Activated CD8-positive, alpha-beta T cell treated with anti-CD3 and anti-CD28 coated beads for 36 hours (primary cell): ENCODE data around the gene CTSL. TPM values are rescaled to one million over a fixed set of nuclear protein-coding genes. Genes with fewer than 3 reads are reported as not detected.

Experiments used
- ATAC-seq: fragments of 200-7000 bp; cut with Tn5 transposase; one replicate; pipeline ENCODE4 v1.10.0; 2021; ENCODE audit warnings: mild to moderate bottlenecking, moderate library complexity
- CTCF ChIA-PET: fragments of 350-600 bp; sonication (Branson Sonifier 250); formaldehyde crosslinking; loops from one replicate; lab custom pipeline; 2021; ENCODE audit warnings: antibody characterized with exemption; lab: Charles Lee
- POLR2A ChIA-PET: fragments of 350-600 bp; sonication (Branson Sonifier 250); formaldehyde crosslinking; loops from one replicate; lab custom pipeline; 2021; ENCODE audit warnings: antibody characterized with exemption; lab: Charles Lee
- DNase-seq: peaks from one replicate; pipeline ENCODE4 v3.0.0-alpha.2; 2020
- H3K27ac Mint-ChIP-seq: one replicate; pipeline ENCODE4 v1.8.0; 2021; ENCODE audit warnings: mild to moderate bottlenecking, mixed read lengths
- H3K27me3 Mint-ChIP-seq: one replicate; pipeline ENCODE4 v1.8.0; 2021; ENCODE audit warnings: mixed read lengths
- H3K36me3 Mint-ChIP-seq: one replicate; pipeline ENCODE4 v1.8.0; 2021; ENCODE audit warnings: low read depth, mixed read lengths
- H3K4me1 Mint-ChIP-seq: one replicate; pipeline ENCODE4 v1.8.0; 2021; ENCODE audit warnings: low read depth, mixed read lengths
- H3K4me3 Mint-ChIP-seq: one replicate; pipeline ENCODE4 v1.8.0; 2021; ENCODE audit warnings: mild to moderate bottlenecking, moderate library complexity, mixed read lengths
- H3K9me3 Mint-ChIP-seq: one replicate; pipeline ENCODE4 v1.8.0; 2021; ENCODE audit warnings: mixed read lengths
- intact Hi-C: fragments of 100-400 bp; cut with micrococcal nuclease; formaldehyde crosslinking; loops from one replicate; pipeline ENCODE4 v1.10.0; 2022
- total RNA-seq, 2 experiments: library from RNA; stranded (reverse); gene quantifications; one replicate each; pipeline ENCODE4 v1.2.3, GENCODE V29; 2021
- TF ChIP-seq, protein P1 (sequence below): fragments of 200-600 bp; IDR thresholded peaks from one replicate; pipeline ENCODE4 v1.8.0; 2022; ENCODE audit warnings: antibody characterized with exemption, mild to moderate bottlenecking

Gene CTSL
- total RNA-seq, 2 experiments from 2014 or later = 0.36 to 0.58 TPM

DNA sequence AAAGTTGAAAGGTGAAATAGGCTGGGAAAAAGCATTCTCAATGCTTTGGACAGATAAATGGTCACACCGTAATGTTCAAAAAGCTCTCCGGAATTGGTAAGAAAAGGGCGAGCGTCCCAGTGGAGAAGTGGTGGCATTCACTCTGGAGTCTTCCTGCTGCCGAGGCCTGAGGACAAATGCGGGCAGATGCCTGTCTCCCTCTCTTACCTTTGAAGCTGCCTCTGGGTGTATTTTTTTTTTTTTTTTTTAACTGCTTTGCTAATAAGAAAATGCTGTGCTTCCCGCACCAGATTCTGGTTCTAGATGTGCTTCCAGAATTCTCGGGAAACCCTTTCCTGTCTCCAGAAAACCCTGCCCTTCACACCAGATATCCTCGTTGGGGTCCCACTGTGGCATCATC is 24.4 kb upstream of the CTSL start:
- no peak for ATAC-seq
- no peaks in the 10 kb centered on the region for H3K36me3 Mint-ChIP-seq
- H3K9me3 Mint-ChIP-seq = no peaks in the 10 kb centered on the region
- H3K27ac Mint-ChIP-seq = no peak overlapping the region
- H3K4me1 Mint-ChIP-seq = peaks cover 5% of the 10 kb centered on the region
- ChIA-PET CTCF (no interaction called here), POLR2A (no interaction called here)
- no peak overlapping the region for H3K4me3 Mint-ChIP-seq
- DNase-seq = no peak
- TF ChIP-seq, protein P1, sequence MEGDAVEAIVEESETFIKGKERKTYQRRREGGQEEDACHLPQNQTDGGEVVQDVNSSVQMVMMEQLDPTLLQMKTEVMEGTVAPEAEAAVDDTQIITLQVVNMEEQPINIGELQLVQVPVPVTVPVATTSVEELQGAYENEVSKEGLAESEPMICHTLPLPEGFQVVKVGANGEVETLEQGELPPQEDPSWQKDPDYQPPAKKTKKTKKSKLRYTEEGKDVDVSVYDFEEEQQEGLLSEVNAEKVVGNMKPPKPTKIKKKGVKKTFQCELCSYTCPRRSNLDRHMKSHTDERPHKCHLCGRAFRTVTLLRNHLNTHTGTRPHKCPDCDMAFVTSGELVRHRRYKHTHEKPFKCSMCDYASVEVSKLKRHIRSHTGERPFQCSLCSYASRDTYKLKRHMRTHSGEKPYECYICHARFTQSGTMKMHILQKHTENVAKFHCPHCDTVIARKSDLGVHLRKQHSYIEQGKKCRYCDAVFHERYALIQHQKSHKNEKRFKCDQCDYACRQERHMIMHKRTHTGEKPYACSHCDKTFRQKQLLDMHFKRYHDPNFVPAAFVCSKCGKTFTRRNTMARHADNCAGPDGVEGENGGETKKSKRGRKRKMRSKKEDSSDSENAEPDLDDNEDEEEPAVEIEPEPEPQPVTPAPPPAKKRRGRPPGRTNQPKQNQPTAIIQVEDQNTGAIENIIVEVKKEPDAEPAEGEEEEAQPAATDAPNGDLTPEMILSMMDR = no peak
- intact Hi-C loops = no loop called here
- H3K27me3 Mint-ChIP-seq = peaks cover 2% of the 10 kb centered on the region

DNA sequence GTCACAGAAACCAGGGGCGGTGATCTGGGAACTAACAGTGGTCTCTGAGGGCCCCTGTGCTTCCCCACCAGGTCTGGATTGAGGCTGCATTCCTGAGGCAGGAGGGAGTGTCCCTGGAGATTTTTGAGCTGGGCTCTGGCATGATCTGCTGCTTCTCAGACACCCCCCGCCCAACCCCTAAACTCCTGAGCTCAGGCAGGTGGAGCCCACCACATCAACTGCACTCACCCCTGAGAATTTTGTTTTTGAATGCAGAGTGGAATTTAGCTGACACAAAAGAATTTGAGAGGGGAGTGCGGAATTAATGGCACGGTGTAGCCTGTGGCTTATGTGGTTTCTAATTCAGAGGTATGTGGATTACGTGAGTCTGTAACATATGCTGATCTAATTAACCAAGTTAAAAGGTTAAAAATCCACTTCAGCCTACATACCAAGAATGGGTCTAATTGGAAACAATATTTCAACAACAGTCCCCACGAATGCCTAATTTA is 23.9 kb upstream of the CTSL start:
- Mint-ChIP-seq H3K9me3 (no peaks in the 10 kb centered on the region), H3K4me1 (peaks cover 5% of the 10 kb centered on the region), H3K27ac (no peak overlapping the region), H3K27me3 (peaks cover 2% of the 10 kb centered on the region), H3K4me3 (no peak overlapping the region), H3K36me3 (no peaks in the 10 kb centered on the region)
- CTCF ChIA-PET = no interaction called here
- ATAC-seq (no peak), DNase-seq (no peak)
- POLR2A ChIA-PET = no interaction called here
- intact Hi-C loops = no loop called here
- TF ChIP-seq, protein P1 = no peak

DNA sequence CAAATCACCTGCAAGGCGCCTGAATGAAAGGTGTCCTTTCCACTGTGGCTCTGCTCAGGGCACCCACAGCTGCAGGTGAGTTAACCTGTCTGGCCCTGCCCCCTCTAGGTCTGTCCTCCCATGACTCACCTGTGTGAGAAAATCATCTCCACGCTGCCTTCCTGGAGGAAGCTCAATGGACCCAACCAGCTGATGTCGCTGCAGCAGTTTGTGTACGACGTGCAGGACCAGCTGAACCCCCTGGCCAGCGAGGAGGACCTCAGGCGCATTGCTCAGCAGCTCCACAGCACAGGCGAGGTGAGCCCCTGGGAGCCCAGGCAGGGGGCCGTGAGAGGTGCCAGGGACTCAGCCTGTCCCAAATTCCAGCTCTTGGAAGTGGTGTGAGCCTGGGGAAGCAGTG is 23.0 kb upstream of the CTSL start:
- intact Hi-C loops = no loop called here
- no peak overlapping the region for H3K4me3 Mint-ChIP-seq

DNA sequence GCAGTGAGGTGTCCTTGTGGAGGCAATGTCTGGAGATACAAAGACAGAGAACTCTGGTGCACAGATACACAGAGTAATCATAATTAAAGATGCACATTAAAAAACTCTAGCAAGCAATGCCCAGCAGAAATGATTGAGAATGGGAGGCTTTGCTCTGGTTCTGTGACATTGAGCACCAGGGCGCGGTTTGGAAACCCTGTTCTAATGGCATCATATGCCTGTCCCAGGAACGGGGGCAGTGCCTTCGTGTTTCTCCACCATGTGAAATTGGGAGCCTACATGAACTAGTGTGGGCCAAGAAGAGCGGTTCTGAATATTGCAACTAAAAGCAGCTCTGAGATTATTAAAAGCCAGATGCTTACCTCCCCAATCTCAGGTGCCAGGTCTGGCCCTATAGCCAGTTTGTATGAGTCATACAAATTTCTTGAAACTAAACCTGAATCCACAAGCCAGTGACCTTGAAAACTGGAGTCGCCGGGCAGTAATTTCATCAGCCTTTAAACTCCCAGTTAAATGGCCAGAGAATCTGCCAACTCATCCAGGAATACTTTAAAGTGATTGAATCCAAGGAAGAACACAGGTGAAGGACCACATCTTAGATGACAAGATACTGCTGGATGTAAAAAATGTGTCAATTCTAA is 22.2 kb upstream of the CTSL start:
- Mint-ChIP-seq H3K9me3 (no peaks in the 10 kb centered on the region), H3K4me3 (no peak overlapping the region), H3K27ac (no peak overlapping the region), H3K27me3 (peaks cover 2% of the 10 kb centered on the region), H3K4me1 (peaks cover 14% of the 10 kb centered on the region), H3K36me3 (no peaks in the 10 kb centered on the region)
- DNase-seq (no peak), ATAC-seq (no peak)
- CTCF ChIA-PET = no interaction called here
- intact Hi-C loops = no loop called here
- POLR2A ChIA-PET = no interaction called here
- TF ChIP-seq, protein P1 = no peak

More for the DNA sequence above, 23.0 kb upstream of the CTSL start:
- ChIA-PET POLR2A (no interaction called here), CTCF (no interaction called here)
- no peak for ATAC-seq
- Mint-ChIP-seq H3K27me3 (peaks cover 2% of the 10 kb centered on the region), H3K36me3 (no peaks in the 10 kb centered on the region), H3K4me1 (peaks cover 8% of the 10 kb centered on the region), H3K27ac (no peak overlapping the region), H3K9me3 (no peaks in the 10 kb centered on the region)
- no peak for DNase-seq
- TF ChIP-seq, protein P1 = no peak

DNA sequence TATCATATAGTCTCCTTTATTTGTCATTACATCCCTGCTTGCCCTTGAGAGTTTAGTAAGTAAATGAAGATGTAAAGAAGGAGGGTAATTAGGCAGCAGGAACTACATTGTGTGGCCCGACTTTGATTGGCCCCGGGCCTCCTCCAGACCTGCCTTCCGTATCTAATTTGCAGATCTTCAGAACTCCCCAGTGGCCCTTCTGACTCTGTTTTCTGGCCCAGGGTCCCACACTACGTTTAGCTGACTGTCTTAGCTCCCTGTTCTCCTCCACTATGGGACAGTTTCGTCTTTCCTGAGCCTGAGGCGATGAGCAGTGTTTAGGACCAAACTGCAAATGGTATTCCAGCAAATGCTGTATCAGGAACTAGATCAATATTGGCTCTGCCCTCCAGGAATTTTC is 21.6 kb upstream of the CTSL start:
- intact Hi-C loops = no loop called here
- no peaks in the 10 kb centered on the region for H3K36me3 Mint-ChIP-seq
- ChIA-PET CTCF (no interaction called here), POLR2A (no interaction called here)
- ATAC-seq (no peak), DNase-seq (no peak)
- H3K9me3 Mint-ChIP-seq = no peaks in the 10 kb centered on the region
- H3K27ac Mint-ChIP-seq = no peak overlapping the region
- TF ChIP-seq, protein P1 = no peak
- no peak overlapping the region for H3K4me3 Mint-ChIP-seq
- H3K4me1 Mint-ChIP-seq = peaks cover 20% of the 10 kb centered on the region
- H3K27me3 Mint-ChIP-seq = peaks cover 2% of the 10 kb centered on the region
